Stimulated activated CD4-positive, alpha-beta T cell treated with anti-CD3 and anti-CD28 coated beads, Interleukin-4, amount 100 ng/mL, for 4 hours (primary cell): ENCODE results near the gene AVPR1B.

Experiments
- DNase-seq, 2 experiments: peaks; one replicate each; pipeline ENCODE4 v3.0.0-alpha.2; 2020

AVPR1B gene

DNA sequence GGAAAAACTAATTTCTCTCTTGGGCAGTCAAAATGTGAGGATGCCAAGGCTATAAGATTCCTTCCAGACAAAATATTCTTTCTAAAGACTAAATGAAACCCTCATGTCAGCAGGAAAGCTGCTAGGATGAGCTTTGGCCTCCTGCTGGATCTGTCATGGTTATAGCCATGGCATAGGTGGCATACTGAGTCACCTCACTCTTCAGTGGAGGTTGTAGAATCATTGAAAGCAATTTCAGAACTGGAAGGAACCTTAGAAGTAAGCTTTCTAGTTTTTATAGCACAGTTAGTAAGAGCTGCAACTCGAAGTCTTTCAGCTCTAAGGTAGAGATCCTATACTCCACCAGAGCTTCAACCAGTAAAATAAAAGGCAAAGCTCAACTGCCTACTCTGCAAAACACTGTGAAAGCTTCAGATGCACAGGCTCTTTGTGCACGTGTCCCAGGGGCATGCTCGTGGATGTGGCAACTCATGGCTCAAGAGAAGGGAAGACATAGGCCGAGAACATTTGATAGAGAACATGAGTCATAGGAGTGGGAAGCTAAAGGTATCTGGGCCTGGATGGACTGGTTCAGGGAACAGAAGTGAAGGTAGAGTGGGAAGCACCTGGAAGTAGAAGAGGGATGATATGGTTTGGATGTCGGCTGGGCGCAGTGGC, 5.8 kb downstream of the AVPR1B start:
- DNase-seq: no peak

DNA sequence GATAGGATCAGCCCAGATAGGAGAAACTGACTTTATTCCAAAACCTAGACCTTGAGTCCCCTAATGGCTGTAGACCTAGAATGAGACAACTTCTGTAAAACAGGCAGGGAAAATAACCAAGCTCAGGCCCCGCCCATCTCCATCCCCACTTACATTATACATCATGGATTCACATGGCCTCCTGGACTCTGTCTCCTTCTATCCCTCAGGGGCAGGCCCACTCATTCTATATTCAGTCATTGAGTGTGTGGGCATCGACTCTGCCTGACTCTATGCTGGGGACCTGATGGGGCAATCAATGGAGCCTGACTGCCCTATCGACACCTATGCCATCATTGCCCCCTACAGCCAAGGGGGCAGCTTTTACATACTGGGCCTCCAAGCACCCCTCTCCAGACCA, 6.4 kb downstream of the AVPR1B start:
- no peak for DNase-seq

DNA sequence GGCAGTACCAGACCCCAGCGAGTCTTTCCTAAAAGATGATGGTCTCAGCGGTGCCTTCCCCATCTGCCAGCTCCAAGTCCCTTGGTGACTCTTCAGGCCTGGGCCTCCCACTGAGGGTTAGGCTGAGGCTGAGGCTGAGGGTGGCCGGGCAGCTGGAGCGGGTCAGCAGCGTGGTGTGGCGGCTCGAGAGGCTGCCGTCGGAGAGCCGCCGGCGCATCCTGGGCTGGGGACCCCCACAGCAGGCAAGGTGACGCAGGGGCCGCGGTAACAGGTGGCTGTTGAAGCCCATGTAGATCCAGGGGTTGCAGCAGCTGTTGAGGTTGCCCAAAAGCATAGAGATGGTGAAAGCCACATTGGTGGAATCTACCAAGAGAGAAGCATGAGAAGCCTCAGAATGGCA, 7.0 kb downstream of the AVPR1B start:
- no peak for DNase-seq

- no peak for DNase-seq
These were observed 7.5 kb downstream of the AVPR1B start for GRCh38 chr1:206109718-206110117.

- DNase-seq: no peak
These were observed 8.6 kb downstream of the AVPR1B start for GRCh38 chr1:206108635-206109034.

DNA sequence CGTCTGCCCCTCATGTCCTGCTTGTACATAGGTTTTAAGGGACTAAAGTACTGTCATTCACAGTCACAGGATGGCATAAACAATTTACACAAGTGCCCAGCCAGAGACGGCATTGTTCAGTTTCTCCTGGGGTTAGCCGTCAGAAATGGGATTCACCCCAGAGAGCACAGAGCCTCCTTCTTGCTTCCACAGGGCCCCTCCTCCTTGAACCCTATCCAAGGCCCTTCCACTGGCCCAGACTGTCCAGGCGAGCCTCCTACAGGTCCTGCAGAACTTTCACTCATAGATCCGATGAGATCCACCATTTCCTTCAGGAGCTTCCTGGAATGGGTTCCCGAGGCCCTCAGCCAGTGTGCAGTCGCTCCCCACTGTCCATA, 10.0 kb downstream of the AVPR1B start:
- no peak for DNase-seq

DNA sequence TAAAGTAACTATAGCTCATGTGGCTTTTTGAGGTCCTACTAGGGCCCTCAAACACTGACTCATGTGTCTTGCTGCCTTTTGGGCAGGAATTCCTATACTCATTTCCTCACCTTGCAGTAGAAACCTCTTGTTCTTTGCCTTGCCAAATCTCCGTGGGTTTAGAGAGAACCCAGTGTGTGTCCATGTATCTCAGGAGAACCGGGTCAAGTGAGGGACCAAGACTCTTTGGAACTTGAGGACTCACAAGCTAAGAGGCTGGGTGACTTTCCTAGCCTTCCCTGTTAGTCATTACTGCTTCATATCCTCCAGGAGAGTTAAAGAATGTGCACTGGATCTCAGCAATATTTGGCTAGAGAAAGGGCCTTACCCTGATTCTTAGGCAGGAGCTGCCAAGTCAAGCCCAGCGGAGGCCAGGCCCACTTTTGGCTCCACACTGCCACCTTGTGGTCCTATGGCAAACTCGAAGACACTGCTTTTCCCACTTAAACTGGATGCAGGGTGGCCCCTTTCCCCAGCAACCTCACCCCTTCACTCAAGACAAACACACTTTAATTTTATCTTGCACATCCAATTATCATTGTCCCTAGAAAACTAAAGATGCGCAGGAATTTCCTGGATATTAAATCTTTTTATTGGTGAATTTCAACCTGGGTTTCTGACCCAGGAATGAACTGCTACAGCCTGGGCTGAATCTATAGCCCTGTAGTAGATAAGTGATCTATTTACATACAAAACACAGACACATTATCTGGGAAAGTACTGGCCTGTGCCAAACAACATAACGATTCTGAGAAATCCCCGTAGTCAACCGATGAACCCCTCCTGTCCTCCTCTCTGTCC, 10.6 kb downstream of the AVPR1B start:
- peak; percentile 69 to 75 for DNase-seq

DNA sequence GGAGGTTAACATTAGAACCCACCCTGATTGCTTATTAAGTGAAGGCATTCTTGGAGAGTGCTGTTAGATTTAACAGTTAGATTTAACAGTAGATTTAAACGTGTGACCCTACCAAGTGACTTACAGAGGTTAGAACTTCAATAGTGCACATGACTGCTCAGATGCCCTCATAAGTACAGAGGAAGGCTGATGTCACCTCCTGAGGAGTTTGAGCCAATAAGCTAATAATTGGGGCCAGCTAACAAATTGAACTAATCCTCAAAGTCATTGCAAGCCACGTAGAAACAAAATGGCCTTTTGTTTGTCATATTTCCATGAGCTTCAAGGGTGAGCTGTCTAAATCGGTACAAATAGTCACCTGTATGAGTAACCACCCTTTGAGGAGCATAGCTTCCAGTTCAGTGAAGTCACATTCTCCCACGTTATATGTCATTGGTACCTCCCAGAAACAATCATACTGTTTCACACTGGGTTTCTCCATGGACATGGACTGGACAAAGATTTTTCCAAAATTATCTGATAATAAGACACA, 11.7 kb downstream of the AVPR1B start:
- no peak for DNase-seq

DNA sequence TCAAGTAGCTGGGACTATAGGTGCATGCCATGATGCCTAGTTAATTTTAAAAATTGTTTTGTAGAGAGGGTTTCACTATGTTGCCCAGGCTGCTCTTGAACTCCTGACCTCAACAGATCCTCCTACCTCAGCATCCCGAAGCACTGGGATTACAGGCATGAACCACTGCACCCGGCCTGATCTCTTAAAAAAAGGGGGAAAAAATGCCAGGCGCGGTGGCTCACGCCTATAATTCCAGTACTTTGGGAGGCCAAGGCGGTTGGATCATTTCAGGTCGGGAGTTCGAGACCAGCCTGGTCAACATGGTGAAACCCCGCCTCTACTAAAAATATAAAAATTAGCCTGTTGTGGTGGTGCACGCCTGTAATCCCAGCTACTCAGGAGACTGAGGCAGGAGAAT, 13.2 kb downstream of the AVPR1B start:
- no peak for DNase-seq

- no peak for DNase-seq
These were observed 14.8 kb downstream of the AVPR1B start for GRCh38 chr1:206102292-206102936.

GRCh38 chr1:206101351-206102045, 15.7 kb downstream of the AVPR1B start:
- no peak for DNase-seq

DNA sequence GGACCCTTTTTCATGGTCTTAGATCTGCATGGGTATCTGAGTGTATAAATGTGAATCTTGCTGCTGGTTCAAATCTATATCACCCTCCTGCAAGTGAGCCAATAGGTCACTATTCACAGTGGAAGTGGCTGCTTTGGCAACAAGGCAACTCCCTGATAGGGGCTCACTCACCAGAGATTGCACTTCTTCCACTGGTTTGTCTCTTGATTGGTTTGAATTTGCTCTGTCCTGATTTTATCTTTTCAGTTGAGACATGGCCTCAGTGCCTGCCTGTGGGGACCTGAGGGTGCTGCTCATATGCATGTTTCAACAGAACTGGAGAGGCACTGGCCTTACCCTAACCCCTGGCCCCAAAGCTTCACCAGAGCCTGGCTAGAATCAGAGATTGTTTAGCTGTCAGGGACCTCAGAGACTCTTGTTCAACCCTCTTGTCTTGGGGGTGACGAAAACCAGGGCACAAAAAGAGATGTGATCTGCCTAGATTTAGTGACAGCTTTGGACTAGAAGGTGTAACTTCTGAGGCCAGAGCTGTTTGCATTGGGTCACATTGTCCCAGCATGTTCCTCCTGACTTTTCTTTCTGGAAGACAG, 16.9 kb downstream of the AVPR1B start:
- no peak for DNase-seq

DNA sequence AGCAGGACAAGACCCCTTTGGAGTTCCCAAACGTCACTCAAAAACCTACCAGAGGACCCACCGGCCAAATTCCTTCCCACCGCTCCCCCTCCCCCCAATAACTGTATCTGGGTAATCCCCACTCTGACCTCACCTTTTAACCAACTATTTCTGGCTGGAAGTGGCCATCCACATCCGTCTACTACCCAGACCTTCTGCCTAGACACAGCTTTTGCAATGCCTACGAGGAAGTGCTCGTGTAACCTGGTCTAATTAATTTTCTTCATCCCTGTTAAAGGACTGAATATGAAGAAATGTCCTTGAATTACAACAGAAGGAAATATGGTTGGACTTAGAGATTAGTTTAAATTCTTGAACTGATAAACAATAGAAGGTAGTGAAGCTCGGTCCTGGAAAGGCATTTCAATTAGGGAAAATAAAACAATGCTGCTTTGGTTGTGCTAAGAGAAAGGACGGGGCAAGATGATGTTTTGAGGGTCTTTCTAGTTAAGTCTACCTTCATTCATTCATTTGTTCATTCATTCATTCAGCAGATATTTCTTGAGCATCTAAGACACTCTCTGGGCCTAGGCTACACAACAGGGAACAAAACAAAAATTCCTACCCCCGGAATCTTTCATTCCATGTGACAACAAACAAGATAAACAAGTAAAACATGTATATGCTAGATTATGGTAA, 18.8 kb downstream of the AVPR1B start:
- no peak for DNase-seq

DNA sequence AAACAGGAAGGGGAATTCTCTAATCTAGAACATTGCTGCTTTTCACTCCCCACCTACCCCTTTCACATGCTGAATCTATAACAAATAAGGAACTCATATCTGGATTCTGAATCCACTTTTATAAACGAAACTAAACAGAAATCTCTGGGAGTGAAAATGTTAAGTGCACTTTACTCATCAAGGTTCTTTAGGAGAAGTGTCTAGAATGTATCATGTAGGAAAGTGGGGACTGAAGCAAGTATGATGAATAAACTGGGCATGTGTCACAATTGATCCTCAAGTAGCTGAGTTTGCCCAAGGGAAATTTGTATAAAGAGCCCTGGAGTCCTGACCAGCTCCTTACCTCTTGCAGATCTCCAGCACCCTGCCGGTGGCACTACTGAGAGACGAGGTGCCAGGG, 19.8 kb downstream of the AVPR1B start:
- no peak for DNase-seq

- no peak for DNase-seq
These were observed 23.2 kb downstream of the AVPR1B start for GRCh38 chr1:206094024-206094423.

- no peak for DNase-seq
These were observed 27.8 kb downstream of the AVPR1B start for GRCh38 chr1:206089341-206089740.

DNA sequence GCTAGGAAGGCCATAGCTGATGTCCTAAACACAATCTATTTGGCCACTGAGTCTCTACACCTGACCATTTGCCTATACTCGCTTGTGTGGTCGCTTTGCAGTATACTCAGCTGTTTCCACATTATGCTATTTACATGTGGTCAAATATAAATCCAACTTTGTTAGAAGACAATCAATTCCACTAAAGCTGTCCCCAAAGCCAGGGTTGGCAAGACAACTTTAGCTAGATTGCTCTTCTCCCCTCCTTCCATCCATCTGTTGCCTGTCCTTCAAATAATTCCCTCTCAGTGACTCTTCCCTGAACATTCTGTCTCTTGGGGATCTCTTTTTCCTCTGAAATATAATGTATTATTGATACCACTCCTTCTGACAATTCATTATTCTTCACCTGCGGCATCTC, 30.1 kb downstream of the AVPR1B start:
- DNase-seq: no peak

DNA sequence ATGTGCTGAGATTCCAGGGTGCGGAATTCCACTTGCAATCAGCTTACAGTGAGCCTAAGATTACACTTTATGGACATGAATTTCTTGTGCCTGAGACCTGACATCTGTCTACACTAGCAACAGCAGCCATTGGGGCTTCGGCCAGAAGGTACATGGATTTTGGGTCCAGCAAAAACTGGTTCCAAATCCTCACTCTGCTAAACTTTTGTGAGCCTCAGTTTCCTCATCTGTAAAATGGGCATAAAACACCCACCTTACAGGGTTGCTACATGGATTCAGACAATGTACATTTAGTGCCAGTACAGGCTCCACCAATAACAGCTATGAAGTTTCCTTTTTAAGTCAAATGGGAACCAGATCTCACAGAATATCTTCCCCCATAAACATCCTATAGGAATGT, 33.4 kb downstream of the AVPR1B start:
- no peak for DNase-seq

- no peak for DNase-seq
These were observed 34.1 kb downstream of the AVPR1B start for GRCh38 chr1:206082831-206083695.

- no peak for DNase-seq
These were observed 35.3 kb downstream of the AVPR1B start for GRCh38 chr1:206081856-206082255.
